GM18505 (cell line): ENCODE measurements around the gene DNAJC5.

Source experiments
- ATAC-seq: cut with Tn5 transposase; IDR thresholded peaks from one replicate; pipeline ENCODE4 v1.9.1; 2021; ENCODE audit not compliant: unreplicated experiment
- POLR2A ChIP-seq: IDR thresholded peaks from 4 replicates; pipeline ENCODE4 v1.6.1; 2011; ENCODE audit warnings: borderline replicate concordance; ENCODE audit not compliant: insufficient read depth, insufficient read length; ENCODE audit errors: extremely low read depth

Gene DNAJC5

GRCh38 chr20:63947638-63948456, 52.9 kb downstream of the DNAJC5 start:
- no peak for TF ChIP-seq POLR2A
- ATAC-seq = no peak

GRCh38 chr20:63950701-63951397, 55.9 kb downstream of the DNAJC5 start:
- no peak for ATAC-seq
- no peak for TF ChIP-seq POLR2A

GRCh38 chr20:63951398-63952209, 56.7 kb downstream of the DNAJC5 start:
- no peak for TF ChIP-seq POLR2A
- no peak for ATAC-seq

- ATAC-seq = no peak
These were observed 57.2 kb downstream of the DNAJC5 start for GRCh38 chr20:63952210-63952535.

GRCh38 chr20:63952769-63953168, 57.8 kb downstream of the DNAJC5 start:
- TF ChIP-seq POLR2A = no peak
- no peak for ATAC-seq

More at GRCh38 chr20:63952210-63952535, 57.2 kb downstream of the DNAJC5 start:
- TF ChIP-seq POLR2A = no peak

GRCh38 chr20:63953764-63954429, 59.0 kb downstream of the DNAJC5 start:
- no peak for ATAC-seq
- no peak for TF ChIP-seq POLR2A

GRCh38 chr20:63955281-63955826, 60.4 kb downstream of the DNAJC5 start:
- peak; percentile 15 for ATAC-seq
- no peak for TF ChIP-seq POLR2A

GRCh38 chr20:63955827-63956663, 61.1 kb downstream of the DNAJC5 start, which contains the start of gene UCKL1:
UCKL1 (minus strand) TSS chr20:63956416; CDS start chr20:63956372, 44 bp downstream.
- TF ChIP-seq POLR2A = peak; percentile 80
- ATAC-seq = peak; percentile 63

- TF ChIP-seq POLR2A = no peak
- no peak for ATAC-seq
These were observed 61.7 kb downstream of the DNAJC5 start for GRCh38 chr20:63956664-63957003.

GRCh38 chr20:63957004-63957689, 62.2 kb downstream of the DNAJC5 start:
- peak; percentile 60 for TF ChIP-seq POLR2A
- ATAC-seq = no peak

- ATAC-seq = no peak
- TF ChIP-seq POLR2A = no peak
These were observed 62.9 kb downstream of the DNAJC5 start for GRCh38 chr20:63957690-63958441.
